GM23248 (cell line): ENCODE data around the gene MDN1. TPM values are rescaled to one million over a fixed set of nuclear protein-coding genes. Genes with fewer than 3 reads are reported as not detected.
"Not testable (repeated sequence)": the region's sequence is repeated elsewhere in the genome, so short reads cannot be mapped to it uniquely, and the experiment has no call there.

ENCODE experiments used
- DNase-seq: peaks from one replicate; pipeline ENCODE4 v3.0.0-alpha.2; 2015
- H2AFZ ChIP-seq: fragments of 200-600 bp; sonication (generic); 2 replicates; pipeline ENCODE4 v1.6.1; 2016; ENCODE audit warnings: antibody characterized with exemption
- H3F3A ChIP-seq: fragments of 200-600 bp; sonication (generic); 2 replicates; pipeline ENCODE4 v1.6.1; 2016; ENCODE audit warnings: mild to moderate bottlenecking, antibody characterized with exemption, mixed run types; ENCODE audit not compliant: insufficient read depth
- H3K27ac ChIP-seq: fragments of 200-600 bp; sonication (generic); 2 replicates; pipeline ENCODE4 v1.5.1; 2016; ENCODE audit warnings: mild to moderate bottlenecking
- H3K27me3 ChIP-seq: fragments of 200-600 bp; sonication (generic); replicated peaks from 2 replicates; pipeline ENCODE4 v1.6.1; 2016; ENCODE audit warnings: mild to moderate bottlenecking; ENCODE audit not compliant: insufficient read depth
- H3K36me3 ChIP-seq: fragments of 200-600 bp; sonication (generic); 2 replicates; pipeline ENCODE4 v1.6.1; 2016; ENCODE audit warnings: low read depth, mild to moderate bottlenecking
- H3K4me1 ChIP-seq: fragments of 200-600 bp; sonication (generic); 2 replicates; pipeline ENCODE4 v1.6.1; 2016; ENCODE audit warnings: mild to moderate bottlenecking; ENCODE audit not compliant: insufficient read depth
- H3K4me2 ChIP-seq: fragments of 200-600 bp; sonication (generic); one replicate; pipeline ENCODE4 v1.6.1; 2016; ENCODE audit warnings: mild to moderate bottlenecking; ENCODE audit not compliant: unreplicated experiment
- H3K4me3 ChIP-seq: fragments of 200-600 bp; sonication (generic); 2 replicates; pipeline ENCODE4 v1.5.1; 2016; ENCODE audit warnings: mild to moderate bottlenecking
- H3K79me2 ChIP-seq: fragments of 200-600 bp; sonication (generic); 2 replicates; pipeline ENCODE4 v1.6.1; 2016; ENCODE audit warnings: mild to moderate bottlenecking; ENCODE audit not compliant: insufficient read depth
- H3K9ac ChIP-seq: fragments of 200-600 bp; sonication (generic); 2 replicates; pipeline ENCODE4 v1.6.1; 2016; ENCODE audit warnings: mild to moderate bottlenecking
- H3K9me2 ChIP-seq: fragments of 200-600 bp; sonication (generic); 2 replicates; pipeline ENCODE4 v1.6.1; 2016; ENCODE audit warnings: mixed run types, mild to moderate bottlenecking, moderate library complexity; ENCODE audit not compliant: insufficient read depth
- H3K9me3 ChIP-seq: fragments of 200-600 bp; sonication (generic); one replicate; pipeline ENCODE4 v1.6.1; 2017; ENCODE audit warnings: low read depth
- H4K20me1 ChIP-seq: fragments of 200-600 bp; sonication (generic); 2 replicates; pipeline ENCODE4 v1.6.0; 2016; ENCODE audit not compliant: insufficient read depth
- EZH2 ChIP-seq: fragments of 200-600 bp; sonication (generic); IDR thresholded peaks from 2 replicates; pipeline ENCODE4 v1.6.1; 2018; ENCODE audit warnings: antibody characterized with exemption, mild to moderate bottlenecking; ENCODE audit not compliant: insufficient read depth, poor library complexity, severe bottlenecking
- EZH2phosphoT487 ChIP-seq: fragments of 200-600 bp; sonication (generic); IDR thresholded peaks from 2 replicates; pipeline ENCODE4 v1.6.1; 2018; ENCODE audit warnings: antibody characterized with exemption, moderate library complexity, mild to moderate bottlenecking, low read depth; ENCODE audit not compliant: insufficient read depth
- WGBS, 2 experiments: methylation state at CpG; one replicate each; pipeline ENCODE4 v1.1.6; 2015 to 2017; ENCODE audit warnings: low lambda C conversion rate in 2 of 2, low coverage in 1 of 2; ENCODE audit errors: missing lambda C conversion rate in 2 of 2; 5-methylcytosine and 5-hydroxymethylcytosine counted together
- in situ Hi-C: fragments of 300-500 bp; cut with MboI; formaldehyde crosslinking; loops from 2 replicates; pipeline ENCODE4 v1.15.0; 2020
- polyA plus RNA-seq: library from polyadenylated mRNA; unstranded; fragments of >200 nt; fragmentation: Nextera tagmentation; extraction: Ambion mirVana; gene quantifications from 2 replicates; pipeline ENCODE4 v1.2.1, GENCODE V29; 2016
- total RNA-seq: library from RNA; depleted of rRNA; stranded (reverse); fragments of >200 nt; shearing (Covaris generic); gene quantifications from 2 replicates; pipeline ENCODE4 v1.2.3, GENCODE V29; 2014

Gene MDN1
- total and polyA plus RNA-seq, 2 experiments from 2014 or later: 5.7 to 16.9 TPM

DNA sequence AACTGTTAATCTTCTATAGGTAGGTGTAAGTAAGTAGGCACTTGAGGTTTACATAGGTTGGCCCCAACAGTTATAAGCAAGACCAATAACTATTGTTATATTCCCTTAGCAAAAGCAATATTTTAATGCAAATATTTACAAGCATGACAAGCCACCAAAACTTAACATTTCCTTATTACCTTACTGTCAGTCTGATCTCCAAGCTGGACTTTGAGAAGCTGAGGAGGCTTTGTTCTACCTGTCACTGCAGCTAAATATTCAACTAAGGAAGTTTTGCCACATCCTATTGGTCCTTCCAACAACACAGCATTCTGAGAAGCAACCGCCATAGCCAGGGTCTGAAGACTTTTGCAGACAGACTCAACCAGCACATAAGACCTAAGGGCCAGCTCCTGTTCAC, 29.6 kb downstream of the MDN1 start:
- TF ChIP-seq EZH2phosphoT487 (no peak), EZH2 (no peak)
- no peak overlapping the region for H3K4me3 ChIP-seq
- DNase-seq: no peak
- H2AFZ ChIP-seq: no peak overlapping the region
- no peaks in the 10 kb centered on the region for H3K4me1 ChIP-seq
- no peak overlapping the region for H3K27ac ChIP-seq
- in situ Hi-C loops: no loop called here
- H3K4me2 ChIP-seq: no peak overlapping the region
- no peaks in the 10 kb centered on the region for H3K27me3 ChIP-seq
- no peaks in the 10 kb centered on the region for H3K9me3 ChIP-seq
- H3K9me2 ChIP-seq: no peaks in the 10 kb centered on the region
- H3K79me2 ChIP-seq: no peaks in the 10 kb centered on the region
- 89 to 96% methylated on average over 1 of the region's 1 CpG for WGBS, 2 experiments
- no peak overlapping the region for H3K9ac ChIP-seq
- H3F3A ChIP-seq: no peaks in the 10 kb centered on the region
- no peaks in the 10 kb centered on the region for H4K20me1 ChIP-seq
- peaks cover 26% of the 10 kb centered on the region for H3K36me3 ChIP-seq

DNA sequence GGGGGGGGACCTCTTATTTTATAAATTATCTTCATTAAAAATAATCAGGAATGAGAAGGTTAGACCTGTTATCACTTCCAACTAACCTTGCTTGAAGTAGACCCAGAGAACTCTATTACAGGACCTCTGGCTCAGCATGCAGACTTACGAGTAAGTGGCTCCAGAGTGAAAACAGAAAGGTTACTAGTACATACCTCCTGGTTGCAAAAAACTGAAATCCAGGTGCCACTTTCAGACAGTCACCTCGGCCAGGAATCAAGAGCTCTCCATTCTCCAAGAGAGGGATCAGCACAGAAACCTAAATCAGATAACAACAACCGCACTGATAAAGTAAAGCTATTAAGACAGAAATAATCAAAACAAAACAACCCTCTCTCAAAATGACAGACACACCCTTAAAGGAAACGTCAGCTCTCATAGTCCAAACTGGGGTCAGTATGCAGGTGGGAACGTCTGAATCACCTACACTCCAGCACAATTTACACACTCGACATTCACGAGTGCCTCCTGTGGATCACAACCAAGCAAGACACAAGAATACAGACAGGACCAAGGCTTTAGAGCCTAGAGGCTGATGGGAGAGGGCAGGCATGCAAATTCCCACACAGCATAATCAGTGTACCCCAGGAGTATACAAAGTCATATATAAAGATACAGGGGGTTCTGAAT, 31.8 kb downstream of the MDN1 start:
- 95 to 96% methylated on average over 7 of the region's 7 CpGs for WGBS, 2 experiments
- no peaks in the 10 kb centered on the region for H4K20me1 ChIP-seq
- TF ChIP-seq EZH2 (no peak), EZH2phosphoT487 (no peak)

GRCh38 chr6:89786970-89787369, 32.6 kb downstream of the MDN1 start:
- Histone ChIP-seq H3K4me3 (no peak overlapping the region), H3K9me2 (no peaks in the 10 kb centered on the region), H3K79me2 (no peaks in the 10 kb centered on the region), H3K36me3 (peaks cover 24% of the 10 kb centered on the region), H4K20me1 (no peaks in the 10 kb centered on the region), H3K27me3 (no peaks in the 10 kb centered on the region), H2AFZ (no peak overlapping the region), H3K4me2 (no peak overlapping the region), H3K4me1 (no peaks in the 10 kb centered on the region), H3F3A (no peaks in the 10 kb centered on the region), H3K27ac (no peak overlapping the region), H3K9me3 (no peaks in the 10 kb centered on the region), H3K9ac (no peak overlapping the region)
- TF ChIP-seq EZH2 (no peak), EZH2phosphoT487 (no peak)
- WGBS, 2 experiments: 97 to 100% methylated on average over 2 of the region's 2 CpGs
- no peak for DNase-seq
- in situ Hi-C loops: no loop called here

More for the DNA sequence above, 31.8 kb downstream of the MDN1 start:
- H3K9me2 ChIP-seq: no peaks in the 10 kb centered on the region
- no peak overlapping the region for H3K27ac ChIP-seq
- H3K36me3 ChIP-seq: peaks cover 29% of the 10 kb centered on the region
- no peak overlapping the region for H3K4me2 ChIP-seq
- no peaks in the 10 kb centered on the region for H3K4me1 ChIP-seq
- no peaks in the 10 kb centered on the region for H3K79me2 ChIP-seq
- no peak overlapping the region for H3K9ac ChIP-seq
- in situ Hi-C loops: no loop called here
- no peak for DNase-seq
- no peaks in the 10 kb centered on the region for H3F3A ChIP-seq
- no peak overlapping the region for H3K4me3 ChIP-seq
- H2AFZ ChIP-seq: no peak overlapping the region
- no peaks in the 10 kb centered on the region for H3K9me3 ChIP-seq
- no peaks in the 10 kb centered on the region for H3K27me3 ChIP-seq

DNA sequence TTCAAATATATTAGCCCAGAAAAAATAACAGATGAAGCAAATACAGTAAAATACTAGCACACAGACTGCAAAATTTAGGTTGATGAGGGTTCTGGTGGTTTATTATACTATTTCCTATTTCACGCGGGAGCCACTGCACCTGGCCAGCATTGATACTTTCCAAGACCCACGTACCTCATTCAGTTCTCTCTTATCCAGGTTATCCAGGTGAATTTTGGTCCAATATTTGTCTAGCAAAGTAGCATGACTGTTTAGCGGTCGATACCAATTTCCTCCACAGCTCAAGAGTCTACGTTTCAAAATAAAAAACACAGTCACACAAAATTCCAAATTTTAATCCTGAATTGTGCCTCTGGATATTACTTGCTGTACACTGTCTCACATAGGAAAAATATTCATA, 34.8 kb downstream of the MDN1 start:
- no peaks in the 10 kb centered on the region for H3K27me3 ChIP-seq
- H3K9ac ChIP-seq: no peak overlapping the region
- H3K27ac ChIP-seq: no peak overlapping the region
- H3K4me1 ChIP-seq: no peaks in the 10 kb centered on the region
- DNase-seq: no peak
- 98% methylated on average over 6 of the region's 6 CpGs for WGBS, 2 experiments
- no peak overlapping the region for H3K4me2 ChIP-seq
- H2AFZ ChIP-seq: no peak overlapping the region
- no peaks in the 10 kb centered on the region for H4K20me1 ChIP-seq
- H3K79me2 ChIP-seq: no peaks in the 10 kb centered on the region
- H3K9me2 ChIP-seq: no peaks in the 10 kb centered on the region
- TF ChIP-seq EZH2 (no peak), EZH2phosphoT487 (no peak)
- in situ Hi-C loops: no loop called here
- no peaks in the 10 kb centered on the region for H3F3A ChIP-seq
- no peaks in the 10 kb centered on the region for H3K9me3 ChIP-seq
- H3K36me3 ChIP-seq: peaks cover 33% of the 10 kb centered on the region
- H3K4me3 ChIP-seq: no peak overlapping the region

DNA sequence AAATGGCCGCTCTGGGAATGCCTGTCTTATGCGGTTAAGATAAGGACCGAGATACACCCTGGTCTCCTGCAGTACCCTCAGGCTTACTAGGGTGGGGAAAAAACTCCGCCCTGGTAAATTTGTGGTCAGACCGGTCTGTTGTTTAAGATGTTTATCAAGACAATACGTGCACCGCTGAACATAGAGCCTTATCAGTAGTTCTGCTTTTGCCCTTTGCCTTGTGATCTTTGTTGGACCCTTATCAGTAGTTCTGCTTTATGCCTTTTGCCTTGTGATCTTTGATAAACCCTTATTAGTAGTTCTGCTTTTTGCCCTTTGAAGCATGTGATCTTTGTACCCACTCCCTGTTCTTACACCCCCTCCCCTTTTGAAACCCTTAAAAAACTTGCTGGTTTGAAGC, 36.3 kb downstream of the MDN1 start:
- H4K20me1 ChIP-seq, DNase-seq, H3K4me1 ChIP-seq, H3K9me3 ChIP-seq, H3K9me2 ChIP-seq, H3K9ac ChIP-seq, H3F3A ChIP-seq, H3K27ac ChIP-seq, H3K27me3 ChIP-seq, H2AFZ ChIP-seq, H3K4me2 ChIP-seq, H3K4me3 ChIP-seq, H3K79me2 ChIP-seq, in situ Hi-C loops: not testable (repeated sequence)
- WGBS, 2 experiments: 95 to 97% methylated on average over 7 of the region's 7 CpGs
- peaks cover 42% of the 10 kb centered on the region for H3K36me3 ChIP-seq
